HEK293 (cell line): ENCODE results near the gene SPNS1.
"Not testable (repeated sequence)": the region's sequence is repeated elsewhere in the genome, so short reads cannot be mapped to it uniquely, and the experiment has no call there.

Experiments used
- HOXC10 ChIP-seq: sonication (generic); formaldehyde crosslinking; IDR thresholded peaks from 2 replicates; pipeline ENCODE4 v1.8.1; 2023; ENCODE audit warnings: mild to moderate bottlenecking, missing genetic modification reagents
- YY1 ChIP-seq: fragments of 450-650 bp; formaldehyde crosslinking; IDR thresholded peaks from 2 replicates; pipeline ENCODE4 v1.5.1; 2018; ENCODE audit warnings: missing biosample characterization, missing genetic modification characterization
- ZBTB20 ChIP-seq: fragments of 450-650 bp; formaldehyde crosslinking; IDR thresholded peaks from 2 replicates; pipeline ENCODE4 v1.5.1; 2016; ENCODE audit warnings: missing biosample characterization, missing genetic modification characterization
- ZFP37 ChIP-seq: fragments of 450-650 bp; formaldehyde crosslinking; IDR thresholded peaks from 2 replicates; pipeline ENCODE4 v1.5.1; 2016; ENCODE audit warnings: missing biosample characterization, missing genetic modification characterization
- ZNF366 ChIP-seq: fragments of 450-650 bp; formaldehyde crosslinking; conservative IDR thresholded peaks from 2 replicates; pipeline ENCODE4 v1.5.1; 2016; ENCODE audit warnings: missing biosample characterization, missing genetic modification characterization
- ZNF416 ChIP-seq: fragments of 450-650 bp; formaldehyde crosslinking; IDR thresholded peaks from 2 replicates; pipeline ENCODE4 v1.5.1; 2016; ENCODE audit warnings: missing biosample characterization, missing genetic modification characterization
- ZNF560 ChIP-seq: fragments of 450-650 bp; formaldehyde crosslinking; IDR thresholded peaks from 2 replicates; pipeline ENCODE4 v1.5.1; 2017; ENCODE audit warnings: missing biosample characterization, missing genetic modification characterization, borderline replicate concordance
- ZNF792 ChIP-seq: fragments of 450-650 bp; formaldehyde crosslinking; IDR thresholded peaks from 2 replicates; pipeline ENCODE4 v1.5.1; 2016; ENCODE audit warnings: missing biosample characterization, missing genetic modification characterization
- TF ChIP-seq, protein P1 (sequence below): fragments of 450-650 bp; formaldehyde crosslinking; IDR thresholded peaks from 2 replicates; pipeline ENCODE4 v1.5.1; 2016; ENCODE audit warnings: missing biosample characterization, missing genetic modification characterization
- TF ChIP-seq, protein P2 (sequence below): fragments of 450-650 bp; formaldehyde crosslinking; IDR thresholded peaks from 2 replicates; pipeline ENCODE4 v1.5.1; 2016; ENCODE audit warnings: missing biosample characterization, missing genetic modification characterization
- TF ChIP-seq, protein P3 (sequence below): sonication (generic); formaldehyde crosslinking; IDR thresholded peaks from 2 replicates; pipeline ENCODE4 v1.8.1; 2022; ENCODE audit warnings: mild to moderate bottlenecking, moderate library complexity, missing genetic modification reagents
- TF ChIP-seq, protein P4 (sequence below): fragments of 450-650 bp; IDR thresholded peaks from 2 replicates; pipeline ENCODE4 v1.5.1; 2018; ENCODE audit warnings: missing biosample characterization, mild to moderate bottlenecking, missing genetic modification characterization
- TF ChIP-seq, protein P5 (sequence below): fragments of 450-650 bp; formaldehyde crosslinking; IDR thresholded peaks from 2 replicates; pipeline ENCODE4 v1.5.1; 2016; ENCODE audit warnings: missing biosample characterization, missing genetic modification characterization

DNA sequence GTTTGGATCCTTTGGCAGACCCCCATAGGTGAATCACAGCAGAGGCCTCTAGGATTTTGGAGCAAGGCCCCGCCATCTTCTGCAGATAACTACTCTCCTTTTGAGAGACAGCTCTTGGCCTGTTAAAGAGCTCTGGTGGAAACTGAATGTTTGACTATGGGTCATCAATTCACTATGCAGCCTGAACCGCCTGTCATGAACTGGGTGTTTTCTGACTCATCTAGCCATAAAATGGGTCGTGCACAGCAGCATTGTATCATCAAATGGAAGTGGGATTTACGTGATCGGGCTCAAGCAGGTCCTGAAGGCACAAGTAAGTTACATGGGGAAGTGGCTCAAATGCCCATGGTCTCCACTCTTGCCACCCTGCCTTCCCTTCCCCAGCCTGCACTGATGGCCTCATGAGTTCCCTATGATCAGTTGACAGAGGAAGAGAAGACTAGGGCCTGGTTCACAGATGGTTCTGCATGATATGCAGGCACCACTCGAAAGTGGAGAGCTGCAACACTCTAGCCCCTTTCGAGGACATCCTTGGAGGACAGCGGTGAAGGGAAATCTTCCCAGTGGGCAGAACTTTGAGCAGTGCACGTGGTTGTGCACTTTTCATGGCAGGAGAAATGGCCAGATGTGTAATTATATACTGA, 30.0 kb downstream of the SPNS1 start:
- not testable (repeated sequence) for TF ChIP-seq ZNF560 (tag by site-specific recombination); ZBTB20; ZNF416 (tag by site-specific recombination); HOXC10; ZFP37 (tag by site-specific recombination); ZNF366 (tag by site-specific recombination); ZNF792; YY1 (tag by site-specific recombination)
- TF ChIP-seq, protein P1, sequence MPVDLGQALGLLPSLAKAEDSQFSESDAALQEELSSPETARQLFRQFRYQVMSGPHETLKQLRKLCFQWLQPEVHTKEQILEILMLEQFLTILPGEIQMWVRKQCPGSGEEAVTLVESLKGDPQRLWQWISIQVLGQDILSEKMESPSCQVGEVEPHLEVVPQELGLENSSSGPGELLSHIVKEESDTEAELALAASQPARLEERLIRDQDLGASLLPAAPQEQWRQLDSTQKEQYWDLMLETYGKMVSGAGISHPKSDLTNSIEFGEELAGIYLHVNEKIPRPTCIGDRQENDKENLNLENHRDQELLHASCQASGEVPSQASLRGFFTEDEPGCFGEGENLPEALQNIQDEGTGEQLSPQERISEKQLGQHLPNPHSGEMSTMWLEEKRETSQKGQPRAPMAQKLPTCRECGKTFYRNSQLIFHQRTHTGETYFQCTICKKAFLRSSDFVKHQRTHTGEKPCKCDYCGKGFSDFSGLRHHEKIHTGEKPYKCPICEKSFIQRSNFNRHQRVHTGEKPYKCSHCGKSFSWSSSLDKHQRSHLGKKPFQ (tag by site-specific recombination): not testable (repeated sequence)
- TF ChIP-seq, protein P2, sequence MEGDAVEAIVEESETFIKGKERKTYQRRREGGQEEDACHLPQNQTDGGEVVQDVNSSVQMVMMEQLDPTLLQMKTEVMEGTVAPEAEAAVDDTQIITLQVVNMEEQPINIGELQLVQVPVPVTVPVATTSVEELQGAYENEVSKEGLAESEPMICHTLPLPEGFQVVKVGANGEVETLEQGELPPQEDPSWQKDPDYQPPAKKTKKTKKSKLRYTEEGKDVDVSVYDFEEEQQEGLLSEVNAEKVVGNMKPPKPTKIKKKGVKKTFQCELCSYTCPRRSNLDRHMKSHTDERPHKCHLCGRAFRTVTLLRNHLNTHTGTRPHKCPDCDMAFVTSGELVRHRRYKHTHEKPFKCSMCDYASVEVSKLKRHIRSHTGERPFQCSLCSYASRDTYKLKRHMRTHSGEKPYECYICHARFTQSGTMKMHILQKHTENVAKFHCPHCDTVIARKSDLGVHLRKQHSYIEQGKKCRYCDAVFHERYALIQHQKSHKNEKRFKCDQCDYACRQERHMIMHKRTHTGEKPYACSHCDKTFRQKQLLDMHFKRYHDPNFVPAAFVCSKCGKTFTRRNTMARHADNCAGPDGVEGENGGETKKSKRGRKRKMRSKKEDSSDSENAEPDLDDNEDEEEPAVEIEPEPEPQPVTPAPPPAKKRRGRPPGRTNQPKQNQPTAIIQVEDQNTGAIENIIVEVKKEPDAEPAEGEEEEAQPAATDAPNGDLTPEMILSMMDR: not testable (repeated sequence)
- TF ChIP-seq, protein P3, sequence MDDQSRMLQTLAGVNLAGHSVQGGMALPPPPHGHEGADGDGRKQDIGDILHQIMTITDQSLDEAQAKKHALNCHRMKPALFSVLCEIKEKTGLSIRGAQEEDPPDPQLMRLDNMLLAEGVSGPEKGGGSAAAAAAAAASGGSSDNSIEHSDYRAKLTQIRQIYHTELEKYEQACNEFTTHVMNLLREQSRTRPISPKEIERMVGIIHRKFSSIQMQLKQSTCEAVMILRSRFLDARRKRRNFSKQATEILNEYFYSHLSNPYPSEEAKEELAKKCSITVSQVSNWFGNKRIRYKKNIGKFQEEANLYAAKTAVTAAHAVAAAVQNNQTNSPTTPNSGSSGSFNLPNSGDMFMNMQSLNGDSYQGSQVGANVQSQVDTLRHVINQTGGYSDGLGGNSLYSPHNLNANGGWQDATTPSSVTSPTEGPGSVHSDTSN (CRISPR knock-in tag): not testable (repeated sequence)
- TF ChIP-seq, protein P4, sequence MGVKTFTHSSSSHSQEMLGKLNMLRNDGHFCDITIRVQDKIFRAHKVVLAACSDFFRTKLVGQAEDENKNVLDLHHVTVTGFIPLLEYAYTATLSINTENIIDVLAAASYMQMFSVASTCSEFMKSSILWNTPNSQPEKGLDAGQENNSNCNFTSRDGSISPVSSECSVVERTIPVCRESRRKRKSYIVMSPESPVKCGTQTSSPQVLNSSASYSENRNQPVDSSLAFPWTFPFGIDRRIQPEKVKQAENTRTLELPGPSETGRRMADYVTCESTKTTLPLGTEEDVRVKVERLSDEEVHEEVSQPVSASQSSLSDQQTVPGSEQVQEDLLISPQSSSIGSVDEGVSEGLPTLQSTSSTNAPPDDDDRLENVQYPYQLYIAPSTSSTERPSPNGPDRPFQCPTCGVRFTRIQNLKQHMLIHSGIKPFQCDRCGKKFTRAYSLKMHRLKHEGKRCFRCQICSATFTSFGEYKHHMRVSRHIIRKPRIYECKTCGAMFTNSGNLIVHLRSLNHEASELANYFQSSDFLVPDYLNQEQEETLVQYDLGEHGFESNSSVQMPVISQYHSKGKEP: not testable (repeated sequence)
- TF ChIP-seq, protein P5, sequence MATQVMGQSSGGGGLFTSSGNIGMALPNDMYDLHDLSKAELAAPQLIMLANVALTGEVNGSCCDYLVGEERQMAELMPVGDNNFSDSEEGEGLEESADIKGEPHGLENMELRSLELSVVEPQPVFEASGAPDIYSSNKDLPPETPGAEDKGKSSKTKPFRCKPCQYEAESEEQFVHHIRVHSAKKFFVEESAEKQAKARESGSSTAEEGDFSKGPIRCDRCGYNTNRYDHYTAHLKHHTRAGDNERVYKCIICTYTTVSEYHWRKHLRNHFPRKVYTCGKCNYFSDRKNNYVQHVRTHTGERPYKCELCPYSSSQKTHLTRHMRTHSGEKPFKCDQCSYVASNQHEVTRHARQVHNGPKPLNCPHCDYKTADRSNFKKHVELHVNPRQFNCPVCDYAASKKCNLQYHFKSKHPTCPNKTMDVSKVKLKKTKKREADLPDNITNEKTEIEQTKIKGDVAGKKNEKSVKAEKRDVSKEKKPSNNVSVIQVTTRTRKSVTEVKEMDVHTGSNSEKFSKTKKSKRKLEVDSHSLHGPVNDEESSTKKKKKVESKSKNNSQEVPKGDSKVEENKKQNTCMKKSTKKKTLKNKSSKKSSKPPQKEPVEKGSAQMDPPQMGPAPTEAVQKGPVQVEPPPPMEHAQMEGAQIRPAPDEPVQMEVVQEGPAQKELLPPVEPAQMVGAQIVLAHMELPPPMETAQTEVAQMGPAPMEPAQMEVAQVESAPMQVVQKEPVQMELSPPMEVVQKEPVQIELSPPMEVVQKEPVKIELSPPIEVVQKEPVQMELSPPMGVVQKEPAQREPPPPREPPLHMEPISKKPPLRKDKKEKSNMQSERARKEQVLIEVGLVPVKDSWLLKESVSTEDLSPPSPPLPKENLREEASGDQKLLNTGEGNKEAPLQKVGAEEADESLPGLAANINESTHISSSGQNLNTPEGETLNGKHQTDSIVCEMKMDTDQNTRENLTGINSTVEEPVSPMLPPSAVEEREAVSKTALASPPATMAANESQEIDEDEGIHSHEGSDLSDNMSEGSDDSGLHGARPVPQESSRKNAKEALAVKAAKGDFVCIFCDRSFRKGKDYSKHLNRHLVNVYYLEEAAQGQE (tag by site-specific recombination): not testable (repeated sequence)
